GM18909 (cell line): ENCODE results near the gene TBC1D14.

ENCODE experiments used
- ATAC-seq: cut with Tn5 transposase; IDR thresholded peaks from one replicate; pipeline ENCODE4 v1.9.1; 2021; ENCODE audit warnings: mild to moderate bottlenecking; ENCODE audit not compliant: unreplicated experiment, poor library complexity

The TBC1D14 gene

DNA sequence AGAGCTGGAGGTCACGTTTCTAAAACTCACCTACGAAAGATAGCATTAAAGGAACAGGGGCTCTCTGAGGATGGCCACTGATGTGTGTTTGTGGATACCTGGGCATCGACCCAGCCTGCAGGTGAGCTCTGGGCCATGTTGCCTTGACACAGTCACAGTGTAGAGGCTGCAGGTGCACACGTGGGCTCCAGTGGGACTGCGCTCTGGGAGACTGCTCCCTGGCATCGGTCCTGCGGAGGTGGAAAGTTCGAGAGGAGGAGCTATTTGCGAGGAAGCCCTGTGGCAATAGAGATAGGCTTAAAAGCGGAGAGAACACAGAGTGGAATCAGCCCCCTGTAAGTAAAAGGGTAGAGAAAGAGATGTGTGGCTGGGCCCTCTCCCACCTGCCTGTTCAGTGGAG, 121.2 kb downstream of the TBC1D14 start:
- ATAC-seq = no peak

- ATAC-seq = no peak
These were observed 122.2 kb downstream of the TBC1D14 start for GRCh38 chr4:7031558-7032449.

DNA sequence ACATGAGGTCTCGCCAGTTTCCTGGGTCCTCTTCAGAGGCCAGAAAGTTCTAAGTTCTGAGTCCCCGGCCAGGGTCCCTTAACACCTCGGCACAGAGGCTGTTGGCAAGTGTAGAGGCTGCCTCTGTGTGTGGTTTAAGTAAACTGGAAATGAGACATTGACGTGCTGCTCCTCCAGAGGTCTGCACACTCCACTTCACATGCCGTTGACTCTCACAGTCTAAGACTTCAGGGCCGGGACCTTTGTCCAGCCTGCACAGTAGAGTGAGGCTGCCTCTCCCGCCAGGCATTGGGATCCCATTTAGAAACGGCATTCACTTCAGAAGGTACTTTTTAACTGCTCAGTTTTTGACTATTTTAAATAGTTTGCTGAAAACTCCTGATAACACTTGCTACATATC, 123.0 kb downstream of the TBC1D14 start:
- no peak for ATAC-seq

- no peak for ATAC-seq
These were observed 124.8 kb downstream of the TBC1D14 start for GRCh38 chr4:7034262-7035081.

- no peak for ATAC-seq
These were observed 127.8 kb downstream of the TBC1D14 start for GRCh38 chr4:7037425-7037824.

- no peak for ATAC-seq
These were observed 131.1 kb downstream of the TBC1D14 start for GRCh38 chr4:7040765-7041164.

GRCh38 chr4:7041246-7041645, 131.6 kb downstream of the TBC1D14 start:
- ATAC-seq = no peak

- no peak for ATAC-seq
These were observed 132.3 kb downstream of the TBC1D14 start for GRCh38 chr4:7041801-7042502.

DNA sequence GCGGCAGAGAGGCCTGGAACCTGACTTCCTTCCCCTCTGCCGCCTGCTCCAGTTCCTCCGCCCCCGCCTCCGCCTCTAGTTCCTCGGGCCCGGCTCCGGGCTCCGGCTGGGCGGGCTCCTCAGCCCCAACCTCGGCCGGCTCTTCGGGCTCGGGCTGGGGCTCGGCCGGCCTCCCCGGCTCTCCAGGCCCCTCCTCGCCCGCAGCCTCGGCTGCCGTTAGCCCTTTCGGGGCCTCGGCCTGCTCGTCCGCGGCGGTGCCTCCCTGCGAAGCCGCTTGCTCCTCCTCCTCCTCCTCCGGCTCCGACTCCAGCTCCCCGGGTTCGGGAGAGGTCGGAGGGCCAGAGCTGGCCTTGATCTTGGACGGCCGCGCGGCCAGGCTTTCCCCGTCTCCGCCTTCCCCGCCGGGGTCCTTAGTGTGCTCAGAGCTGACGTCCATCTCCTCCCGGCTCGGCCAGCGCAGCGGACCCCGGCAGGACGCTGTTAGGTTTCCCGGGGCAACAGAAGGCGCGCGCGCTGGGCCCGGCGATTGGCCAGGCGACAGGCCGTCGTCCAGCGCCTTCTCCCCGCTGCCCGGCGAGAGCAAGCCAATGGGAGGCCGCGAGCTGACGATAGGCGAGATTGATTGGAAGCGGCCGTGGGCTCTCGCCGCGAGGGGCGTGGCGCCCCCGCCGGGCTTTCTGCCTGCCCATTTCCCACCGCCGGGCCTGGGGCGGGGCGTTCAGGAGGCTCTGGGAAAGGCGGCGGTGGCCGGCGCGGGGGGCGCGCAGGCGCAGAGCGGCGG, 133.1 kb downstream of the TBC1D14 start:
- peak; percentile 78 for ATAC-seq

DNA sequence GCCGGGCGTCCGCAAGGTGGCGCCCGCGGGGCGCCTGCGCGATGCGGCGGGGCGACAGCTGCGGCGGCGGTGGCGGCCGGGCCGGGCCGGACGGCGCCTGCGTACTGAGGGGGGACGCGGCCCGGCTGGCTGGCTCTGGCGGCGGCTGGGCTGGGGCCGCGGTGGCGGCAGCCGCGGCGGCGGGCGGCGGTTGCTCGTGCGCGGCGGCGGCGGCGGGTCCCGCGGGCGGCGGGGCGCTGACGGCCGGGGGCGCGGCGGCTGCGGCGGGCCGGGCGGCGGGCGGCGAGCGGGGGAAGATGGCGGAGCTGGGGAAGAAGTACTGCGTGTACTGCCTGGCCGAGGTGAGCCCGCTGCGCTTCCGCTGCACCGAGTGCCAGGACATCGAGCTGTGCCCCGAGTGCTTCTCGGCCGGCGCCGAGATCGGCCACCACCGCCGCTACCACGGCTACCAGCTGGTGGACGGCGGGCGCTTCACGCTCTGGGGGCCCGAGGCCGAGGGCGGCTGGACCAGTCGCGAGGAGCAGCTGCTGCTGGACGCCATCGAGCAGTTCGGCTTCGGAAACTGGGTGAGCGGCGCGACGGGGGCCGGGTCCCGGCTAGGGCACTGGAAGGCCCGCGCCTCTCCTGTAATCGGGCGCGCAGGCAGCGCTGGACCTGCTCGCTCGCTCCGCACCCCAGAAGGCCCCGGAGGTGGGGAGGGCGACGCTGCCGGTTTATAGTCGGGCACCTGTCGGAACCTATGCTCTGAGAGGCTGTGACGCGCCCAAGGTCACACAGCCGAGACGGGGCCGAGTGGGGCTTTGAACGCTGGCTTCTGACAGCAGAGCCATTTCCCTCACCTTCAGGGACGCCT, 133.9 kb downstream of the TBC1D14 start, which contains the start of gene TADA2B:
TADA2B (plus strand) TSS at position 89 of the 853 bp plus-strand sequence; CDS start at position 297, 208 bp downstream.
- peak; percentile 22 for ATAC-seq

DNA sequence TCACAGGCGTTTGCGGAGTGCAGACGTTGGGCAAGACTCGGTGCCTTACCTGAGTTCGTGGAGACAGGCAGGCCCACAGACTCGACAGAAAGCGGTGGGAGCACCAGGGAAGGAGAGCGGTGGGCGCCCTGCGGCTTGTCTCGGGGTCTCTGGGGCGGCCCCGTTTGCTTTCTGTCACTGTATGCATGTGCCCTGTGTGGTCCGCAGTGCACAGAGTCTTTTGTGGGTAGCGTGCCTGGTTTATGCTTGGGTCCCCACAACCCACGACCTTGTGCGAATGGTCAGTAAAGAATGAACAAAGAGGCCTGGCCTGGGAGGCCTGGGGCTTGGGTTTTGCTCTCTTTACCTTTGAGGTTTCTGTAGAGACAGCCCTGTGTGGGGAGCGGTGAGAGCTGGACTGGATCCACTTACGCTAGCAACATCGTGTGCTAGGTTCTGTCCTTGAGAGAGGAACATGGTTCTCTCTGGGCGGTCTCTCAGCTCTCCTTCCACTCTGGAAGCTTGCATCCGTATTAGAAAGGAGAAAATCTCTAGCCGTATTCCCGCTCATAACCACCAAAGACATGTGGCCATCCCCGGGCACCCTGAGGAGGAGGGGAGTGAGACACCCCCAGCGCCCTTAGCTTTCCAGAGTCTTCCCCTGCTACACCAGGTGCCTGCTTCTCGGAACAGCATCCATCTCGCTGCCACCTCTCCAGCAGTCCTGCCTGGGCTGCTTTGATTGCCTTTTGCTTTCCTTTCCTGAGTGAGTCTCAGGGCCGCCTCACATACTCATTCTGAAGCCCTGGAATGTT, 134.7 kb downstream of the TBC1D14 start:
- ATAC-seq = no peak

DNA sequence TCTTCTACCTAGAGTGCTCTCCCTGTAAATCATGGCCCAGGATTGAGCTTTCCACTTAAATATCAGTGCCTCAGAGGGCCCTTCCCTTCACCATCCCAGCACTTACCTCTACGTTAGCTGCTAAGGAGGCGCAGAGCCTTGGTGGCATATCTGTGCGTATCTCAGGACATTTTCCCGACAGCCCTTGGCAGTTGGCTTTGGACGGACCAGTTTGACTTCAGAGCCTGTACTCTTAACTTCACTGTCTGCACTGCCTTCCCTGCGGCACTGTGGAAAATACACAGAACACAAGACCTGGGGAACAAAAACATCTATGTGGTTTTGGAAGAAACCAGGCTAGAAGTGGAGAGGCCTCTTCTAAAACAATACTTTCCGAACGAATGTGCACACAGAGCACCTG, 135.9 kb downstream of the TBC1D14 start:
- no peak for ATAC-seq

GRCh38 chr4:7045961-7046921, 136.6 kb downstream of the TBC1D14 start:
- ATAC-seq = no peak

DNA sequence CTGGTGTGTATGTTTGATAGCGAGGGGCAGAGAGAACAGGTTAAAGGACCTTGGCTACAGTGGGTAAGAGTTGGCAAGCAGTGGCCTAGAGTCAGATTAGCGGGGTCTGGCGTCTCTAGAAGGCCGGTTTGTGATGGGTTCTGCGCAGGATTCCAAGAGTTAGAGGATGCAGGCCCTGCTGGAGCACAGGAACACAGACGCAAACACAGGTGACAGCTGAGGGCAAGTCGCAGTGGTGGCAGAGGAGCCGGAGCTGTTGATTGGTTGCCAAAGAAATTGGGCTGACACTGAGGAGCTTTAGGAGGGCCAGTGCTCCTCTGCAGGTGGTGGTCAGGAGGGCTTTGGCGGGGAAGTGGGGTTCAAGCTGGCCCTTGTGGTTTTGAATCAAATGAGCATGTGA, 137.3 kb downstream of the TBC1D14 start:
- no peak for ATAC-seq

GRCh38 chr4:7048642-7049041, 139.0 kb downstream of the TBC1D14 start:
- no peak for ATAC-seq

DNA sequence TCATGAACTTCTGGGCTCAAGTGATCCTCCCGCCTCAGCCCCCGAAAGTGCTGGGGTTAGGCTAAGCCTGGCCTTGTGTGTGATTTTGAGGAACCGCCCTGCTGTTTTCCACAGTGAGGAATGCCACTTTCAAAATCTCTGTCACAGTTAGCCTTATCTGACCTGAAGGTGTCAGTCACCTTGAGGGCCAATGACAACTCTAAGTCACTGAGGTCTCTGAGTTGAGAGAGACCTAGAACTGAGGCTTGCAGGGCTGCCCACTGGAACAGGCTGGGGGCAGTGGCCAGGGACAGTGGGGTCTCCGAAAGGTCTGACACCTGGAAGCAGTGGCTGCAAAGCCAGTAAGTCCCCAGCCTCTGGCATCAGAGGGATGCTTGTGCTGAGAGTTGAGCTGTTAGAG, 139.7 kb downstream of the TBC1D14 start:
- ATAC-seq = no peak

DNA sequence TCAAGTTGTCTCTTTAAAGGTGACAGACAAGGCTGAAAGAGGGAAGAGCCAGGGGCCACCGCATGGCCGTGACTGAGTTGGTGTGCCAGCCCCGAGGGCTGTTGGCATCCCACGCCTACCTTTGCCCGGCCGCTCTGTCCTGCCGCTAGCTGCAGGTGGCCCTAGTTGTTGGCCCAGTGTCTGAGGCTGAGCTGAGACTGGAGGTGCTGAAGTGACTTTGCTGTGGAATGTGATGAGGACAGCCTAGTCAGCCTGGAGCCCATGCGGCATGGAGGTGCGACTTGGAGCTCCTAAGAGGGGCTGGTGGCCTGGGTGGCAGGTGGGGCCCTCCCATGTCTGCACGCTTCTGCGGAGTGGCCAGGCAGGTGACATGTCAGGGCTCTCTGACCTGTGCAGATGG, 140.1 kb downstream of the TBC1D14 start:
- no peak for ATAC-seq
